IgD-negative memory B cell (primary cell): ENCODE data around the gene TM4SF4. TPM values are rescaled to one million over a fixed set of nuclear protein-coding genes. Genes with fewer than 3 reads are reported as not detected.

Source experiments
- H3K27ac Mint-ChIP-seq, 3 donors: one replicate each; pipeline ENCODE4 v1.8.0; 2020 to 2022; ENCODE audit warnings: mild to moderate bottlenecking in 3 of 3, mixed read lengths in 3 of 3, moderate library complexity in 1 of 3
- H3K27me3 Mint-ChIP-seq: one replicate; pipeline ENCODE4 v1.8.0; 2021; ENCODE audit warnings: mixed read lengths
- H3K36me3 Mint-ChIP-seq: one replicate; pipeline ENCODE4 v1.8.0; 2020; ENCODE audit warnings: mild to moderate bottlenecking, mixed read lengths
- H3K4me1 Mint-ChIP-seq, 3 donors: one replicate each; pipeline ENCODE4 v1.8.0; 2020 to 2022; ENCODE audit warnings: mixed read lengths in 3 of 3, mild to moderate bottlenecking in 1 of 3
- H3K4me3 Mint-ChIP-seq, 4 donors: one replicate each; pipeline ENCODE4 v1.8.0; 2020 to 2022; ENCODE audit warnings: mild to moderate bottlenecking in 4 of 4, mixed read lengths in 4 of 4, moderate library complexity in 3 of 4
- H3K9me3 Mint-ChIP-seq, 3 donors: one replicate each; pipeline ENCODE4 v1.8.0; 2020 to 2021; ENCODE audit warnings: mixed read lengths in 3 of 3, mild to moderate bottlenecking in 1 of 3
- polyA plus RNA-seq: library from polyadenylated mRNA; unstranded; fragments of 300-500 nt; fragmentation: Illumina TruSeq; gene quantifications from one replicate; pipeline ENCODE4 v1.2.3, GENCODE V29; 2021

Gene TM4SF4
- polyA plus RNA-seq, 1 donor from 2014 or later, result not detected

GRCh38 chr3:149487598-149488197 lies 13.2 kb downstream of the TM4SF4 start:
- Mint-ChIP-seq H3K4me1 (no peaks in the 10 kb centered on the region), H3K9me3 (no peaks in the 10 kb centered on the region), H3K36me3 (no peaks in the 10 kb centered on the region), H3K27ac (no peak overlapping the region), H3K4me3 (no peak overlapping the region), H3K27me3 (peaks cover 7% of the 10 kb centered on the region)

- Mint-ChIP-seq H3K9me3 (no peaks in the 10 kb centered on the region), H3K4me3 (no peak overlapping the region), H3K36me3 (no peaks in the 10 kb centered on the region), H3K27me3 (peaks cover 7% of the 10 kb centered on the region), H3K4me1 (no peaks in the 10 kb centered on the region), H3K27ac (no peak overlapping the region)
These were observed 14.7 kb downstream of the TM4SF4 start for GRCh38 chr3:149489060-149489690.

- Mint-ChIP-seq H3K4me3 (no peak overlapping the region), H3K27ac (no peak overlapping the region), H3K4me1 (no peaks in the 10 kb centered on the region), H3K36me3 (no peaks in the 10 kb centered on the region), H3K27me3 (peaks cover 7% of the 10 kb centered on the region), H3K9me3 (no peaks in the 10 kb centered on the region)
These were observed 15.9 kb downstream of the TM4SF4 start for GRCh38 chr3:149490260-149490971.

- Mint-ChIP-seq H3K36me3 (no peaks in the 10 kb centered on the region), H3K27ac (no peak overlapping the region), H3K4me3 (no peak overlapping the region), H3K27me3 (peaks cover 7% of the 10 kb centered on the region), H3K4me1 (no peaks in the 10 kb centered on the region), H3K9me3 (no peaks in the 10 kb centered on the region)
These were observed 19.0 kb downstream of the TM4SF4 start for GRCh38 chr3:149493315-149494021.

- no peaks in the 10 kb centered on the region for H3K9me3 Mint-ChIP-seq
- peaks cover 9% of the 10 kb centered on the region for H3K27me3 Mint-ChIP-seq
- H3K27ac Mint-ChIP-seq, result no peak overlapping the region
- H3K36me3 Mint-ChIP-seq, result no peaks in the 10 kb centered on the region
- no peaks in the 10 kb centered on the region for H3K4me1 Mint-ChIP-seq
- no peak overlapping the region for H3K4me3 Mint-ChIP-seq
These were observed 19.7 kb downstream of the TM4SF4 start for GRCh38 chr3:149494022-149494758.

GRCh38 chr3:149494759-149495580 lies 20.5 kb downstream of the TM4SF4 start:
- H3K36me3 Mint-ChIP-seq, result no peaks in the 10 kb centered on the region
- no peak overlapping the region for H3K27ac Mint-ChIP-seq
- H3K27me3 Mint-ChIP-seq, result peaks cover 9% of the 10 kb centered on the region
- H3K4me3 Mint-ChIP-seq, result no peak overlapping the region
- H3K9me3 Mint-ChIP-seq, result no peaks in the 10 kb centered on the region
- no peaks in the 10 kb centered on the region for H3K4me1 Mint-ChIP-seq

- H3K36me3 Mint-ChIP-seq, result no peaks in the 10 kb centered on the region
- no peaks in the 10 kb centered on the region for H3K9me3 Mint-ChIP-seq
- H3K4me1 Mint-ChIP-seq, result no peaks in the 10 kb centered on the region
- no peak overlapping the region for H3K4me3 Mint-ChIP-seq
- H3K27me3 Mint-ChIP-seq, result peaks cover 9% of the 10 kb centered on the region
- no peak overlapping the region for H3K27ac Mint-ChIP-seq
These were observed 21.2 kb downstream of the TM4SF4 start for GRCh38 chr3:149495581-149496125.

GRCh38 chr3:149496891-149497290 lies 22.4 kb downstream of the TM4SF4 start:
- Mint-ChIP-seq H3K4me3 (no peak overlapping the region), H3K36me3 (no peaks in the 10 kb centered on the region), H3K9me3 (no peaks in the 10 kb centered on the region), H3K27ac (no peak overlapping the region), H3K27me3 (peaks cover 5% of the 10 kb centered on the region), H3K4me1 (no peaks in the 10 kb centered on the region)

GRCh38 chr3:149497966-149498670 lies 23.6 kb downstream of the TM4SF4 start:
- no peaks in the 10 kb centered on the region for H3K36me3 Mint-ChIP-seq
- H3K27ac Mint-ChIP-seq, result no peak overlapping the region
- H3K4me3 Mint-ChIP-seq, result no peak overlapping the region
- H3K9me3 Mint-ChIP-seq, result no peaks in the 10 kb centered on the region
- H3K4me1 Mint-ChIP-seq, result no peaks in the 10 kb centered on the region
- H3K27me3 Mint-ChIP-seq, result peaks cover 3% of the 10 kb centered on the region

- Mint-ChIP-seq H3K27me3 (peaks cover 6% of the 10 kb centered on the region), H3K9me3 (peaks cover 0 to 1% (median 0%) of the 10 kb centered on the region in 3 donors), H3K27ac (no peak overlapping the region), H3K4me1 (no peaks in the 10 kb centered on the region), H3K4me3 (no peak overlapping the region), H3K36me3 (no peaks in the 10 kb centered on the region)
These were observed 27.0 kb downstream of the TM4SF4 start for GRCh38 chr3:149501524-149501923.

GRCh38 chr3:149502438-149502837 lies 27.9 kb downstream of the TM4SF4 start:
- no peak overlapping the region for H3K4me3 Mint-ChIP-seq

GRCh38 chr3:149506540-149506939 lies 32.0 kb downstream of the TM4SF4 start:
- peaks cover 0 to 1% (median 0%) of the 10 kb centered on the region in 3 donors for H3K9me3 Mint-ChIP-seq
- H3K27ac Mint-ChIP-seq, result no peak overlapping the region
- peaks cover 0 to 6% (median 3%) of the 10 kb centered on the region in 3 donors for H3K4me1 Mint-ChIP-seq
- no peak overlapping the region for H3K4me3 Mint-ChIP-seq
- H3K36me3 Mint-ChIP-seq, result no peaks in the 10 kb centered on the region
- peaks cover 6% of the 10 kb centered on the region for H3K27me3 Mint-ChIP-seq

More at GRCh38 chr3:149502438-149502837, 27.9 kb downstream of the TM4SF4 start:
- H3K27me3 Mint-ChIP-seq, result peaks cover 6% of the 10 kb centered on the region
- H3K27ac Mint-ChIP-seq, result no peak overlapping the region
- H3K4me1 Mint-ChIP-seq, result peaks cover 0 to under 1% (median under 1%) of the 10 kb centered on the region in 3 donors
- peaks cover 0 to 1% (median 0%) of the 10 kb centered on the region in 3 donors for H3K9me3 Mint-ChIP-seq
- H3K36me3 Mint-ChIP-seq, result no peaks in the 10 kb centered on the region

- Mint-ChIP-seq H3K27me3 (peaks cover 6% of the 10 kb centered on the region), H3K4me1 (peaks cover 0 to 6% (median 3%) of the 10 kb centered on the region in 3 donors), H3K27ac (no peak overlapping the region), H3K9me3 (peaks cover 0 to 1% (median 0%) of the 10 kb centered on the region in 3 donors), H3K4me3 (no peak overlapping the region), H3K36me3 (no peaks in the 10 kb centered on the region)
These were observed 32.5 kb downstream of the TM4SF4 start for GRCh38 chr3:149506965-149507364.
